GM21515 (cell line): ENCODE results near the gene SLC9C1.
"Not testable (repeated sequence)": the region's sequence is repeated elsewhere in the genome, so short reads cannot be mapped to it uniquely, and the experiment has no call there.

Source experiments
- ATAC-seq: cut with Tn5 transposase; IDR thresholded peaks from one replicate; pipeline ENCODE4 v1.9.1; 2021; ENCODE audit not compliant: unreplicated experiment

SLC9C1 gene

GRCh38 chr3:112199622-112200316 lies 94.2 kb downstream of the SLC9C1 start:
- ATAC-seq = no peak

- ATAC-seq = no peak
Measured at GRCh38 chr3:112197131-112197530, 96.9 kb downstream of the SLC9C1 start.

DNA sequence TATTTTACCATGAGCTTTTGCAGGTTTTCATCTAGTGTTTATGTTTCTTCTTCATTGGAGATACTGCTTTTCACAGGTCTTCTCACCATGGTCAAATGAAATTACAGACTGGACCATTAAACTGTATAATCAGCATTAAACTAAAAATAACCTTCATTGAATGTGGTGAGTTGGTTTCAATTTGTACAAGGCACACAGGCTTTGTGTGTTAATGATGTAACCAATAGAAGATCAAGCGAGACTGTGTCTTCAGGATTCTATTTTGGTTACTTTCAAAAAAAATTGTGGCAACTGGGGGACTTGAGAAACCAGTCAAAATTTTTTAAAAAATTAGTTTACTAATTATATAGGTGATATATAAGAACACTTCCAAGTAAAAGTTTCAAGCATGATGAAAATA lies 106.7 kb downstream of the SLC9C1 start:
- no peak for ATAC-seq

DNA sequence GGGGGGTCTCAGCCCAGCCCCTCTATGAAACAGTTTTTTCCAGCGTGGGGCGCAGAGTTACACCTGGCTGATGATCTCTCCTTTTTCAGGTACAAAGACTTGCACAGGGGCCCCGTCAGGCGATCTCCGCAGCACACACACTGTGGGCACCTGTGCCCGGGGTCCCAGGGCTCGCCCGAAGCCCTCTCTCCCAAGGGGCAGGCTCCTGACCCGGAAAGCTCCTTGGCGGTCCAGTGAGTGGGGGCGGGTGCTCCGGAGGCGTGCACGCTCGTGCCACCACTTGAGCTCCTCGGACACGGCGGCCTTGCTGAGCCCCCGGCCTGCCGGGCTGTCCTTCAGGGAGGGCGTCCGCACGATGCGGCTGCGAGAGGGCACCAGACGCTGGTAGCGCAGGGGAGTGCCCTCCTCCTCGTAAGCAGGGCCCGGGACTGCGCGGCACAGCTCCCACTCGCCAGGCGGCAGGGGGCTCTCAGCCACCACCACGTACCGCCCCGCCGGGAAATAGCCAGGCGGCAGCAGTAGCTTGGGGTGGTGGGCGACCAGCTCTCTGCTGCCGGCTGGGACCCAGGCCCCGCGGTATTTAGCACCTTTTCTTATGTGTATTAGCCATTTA lies 108.5 kb downstream of the SLC9C1 start:
- ATAC-seq = not testable (repeated sequence)

DNA sequence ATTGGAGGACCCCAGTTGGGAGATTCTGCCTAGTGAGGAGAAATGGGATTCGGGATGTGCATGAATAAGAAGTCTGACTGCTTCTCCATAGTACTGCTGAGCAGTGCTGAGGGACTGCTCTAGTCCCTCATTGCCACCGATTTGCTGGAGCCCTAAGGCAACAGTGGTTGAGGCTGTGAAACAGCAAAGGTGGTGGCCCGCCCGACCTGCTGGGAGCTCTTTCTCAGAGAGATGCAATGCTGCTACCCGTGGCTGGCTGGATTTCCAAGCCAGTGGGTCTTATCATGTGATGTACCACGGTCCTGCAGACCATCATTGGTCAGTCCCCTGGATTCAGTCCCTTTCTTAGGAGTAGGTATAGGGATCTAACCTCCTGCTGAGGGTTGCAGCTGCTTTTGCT lies 118.4 kb downstream of the SLC9C1 start:
- no peak for ATAC-seq

- ATAC-seq = no peak
Measured at GRCh38 chr3:112175037-112175436, 119.0 kb downstream of the SLC9C1 start.

GRCh38 chr3:112171144-112171543 lies 122.9 kb downstream of the SLC9C1 start:
- ATAC-seq = no peak

- ATAC-seq = no peak
Measured at GRCh38 chr3:112170046-112170445, 124.0 kb downstream of the SLC9C1 start.

- ATAC-seq = no peak
Measured at GRCh38 chr3:112167758-112168157, 126.3 kb downstream of the SLC9C1 start.

DNA sequence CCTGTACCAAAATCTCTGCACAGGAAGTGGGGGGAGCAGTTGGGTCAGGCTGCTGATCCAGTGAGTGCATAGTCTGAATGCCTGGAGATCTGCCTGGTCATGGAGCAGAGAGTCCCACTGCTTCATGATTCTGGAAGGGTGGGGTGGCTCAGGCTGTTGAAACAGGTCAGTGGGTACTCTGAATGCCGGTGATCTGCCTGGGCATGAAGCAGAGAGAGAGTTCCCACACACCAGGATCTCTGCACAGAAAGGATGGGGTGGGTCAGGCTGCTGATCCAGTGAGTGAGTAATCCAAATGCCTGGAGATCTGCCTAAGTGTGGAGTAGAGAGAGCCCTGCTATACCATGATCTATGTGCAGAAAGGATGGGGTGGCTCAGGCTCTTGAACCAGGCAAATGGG lies 144.9 kb downstream of the SLC9C1 start:
- no peak for ATAC-seq

DNA sequence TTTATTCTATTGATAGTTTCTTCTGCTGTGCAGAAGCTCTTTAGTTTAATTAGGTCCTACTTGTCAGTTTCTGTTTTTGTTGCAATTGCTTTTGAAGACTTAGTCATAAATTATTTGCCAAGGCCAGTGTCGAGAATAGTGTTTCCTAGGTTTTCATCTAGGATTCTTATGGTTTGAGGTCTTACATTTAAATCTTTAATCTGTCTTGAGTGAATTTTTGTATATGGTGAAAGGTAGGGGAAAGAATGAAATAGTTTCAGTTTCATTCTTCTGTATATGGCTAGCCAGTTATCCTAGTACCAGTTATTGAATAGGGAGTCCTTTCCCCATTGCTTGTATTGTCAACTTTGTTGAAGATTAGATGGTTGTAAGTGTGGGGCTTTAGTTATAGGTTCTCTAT lies 150.3 kb downstream of the SLC9C1 start:
- ATAC-seq = no peak

DNA sequence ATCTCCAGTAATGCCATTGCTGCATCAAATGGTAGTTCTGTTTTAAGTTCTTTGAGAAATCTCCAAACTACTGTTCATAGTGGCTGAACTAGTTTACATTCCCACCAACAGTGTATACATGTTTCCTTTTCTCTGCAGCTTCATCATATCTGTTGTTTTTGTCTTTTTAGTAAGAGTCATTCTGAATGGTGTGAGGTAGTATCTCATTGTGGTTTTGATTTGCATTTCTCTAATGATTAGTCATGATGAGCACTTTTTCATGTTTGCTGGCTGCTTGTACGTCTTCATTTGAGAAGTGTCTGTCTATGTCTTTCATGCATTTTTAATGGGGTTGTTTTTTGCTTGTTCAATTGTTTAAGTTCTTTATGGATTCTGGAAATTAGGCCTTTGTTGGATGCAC lies 150.8 kb downstream of the SLC9C1 start:
- no peak for ATAC-seq

DNA sequence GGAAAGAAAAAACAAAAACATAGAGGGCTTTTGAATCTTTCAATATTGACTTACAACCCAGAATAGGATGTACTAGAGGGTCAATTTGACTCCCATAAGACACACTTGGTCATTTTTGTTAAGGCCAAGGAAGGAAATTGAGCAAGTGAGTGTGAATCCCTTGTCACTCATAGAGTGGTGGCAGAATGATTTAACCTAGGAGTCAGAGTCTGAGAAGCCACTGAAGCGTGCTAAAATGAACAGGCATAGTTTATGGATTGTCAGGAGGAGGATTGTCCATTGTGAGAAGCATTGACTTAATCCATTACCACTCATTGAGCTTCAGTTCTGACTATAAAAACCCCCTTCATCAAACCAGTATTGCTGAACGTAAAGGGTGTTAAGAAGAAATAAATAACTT lies 152.7 kb downstream of the SLC9C1 start:
- no peak for ATAC-seq

- ATAC-seq = no peak
Measured at GRCh38 chr3:112140584-112140983, 153.4 kb downstream of the SLC9C1 start.

- ATAC-seq = no peak
Measured at GRCh38 chr3:112138219-112138969, 155.6 kb downstream of the SLC9C1 start.

GRCh38 chr3:112137781-112138180 lies 156.2 kb downstream of the SLC9C1 start:
- no peak for ATAC-seq

DNA sequence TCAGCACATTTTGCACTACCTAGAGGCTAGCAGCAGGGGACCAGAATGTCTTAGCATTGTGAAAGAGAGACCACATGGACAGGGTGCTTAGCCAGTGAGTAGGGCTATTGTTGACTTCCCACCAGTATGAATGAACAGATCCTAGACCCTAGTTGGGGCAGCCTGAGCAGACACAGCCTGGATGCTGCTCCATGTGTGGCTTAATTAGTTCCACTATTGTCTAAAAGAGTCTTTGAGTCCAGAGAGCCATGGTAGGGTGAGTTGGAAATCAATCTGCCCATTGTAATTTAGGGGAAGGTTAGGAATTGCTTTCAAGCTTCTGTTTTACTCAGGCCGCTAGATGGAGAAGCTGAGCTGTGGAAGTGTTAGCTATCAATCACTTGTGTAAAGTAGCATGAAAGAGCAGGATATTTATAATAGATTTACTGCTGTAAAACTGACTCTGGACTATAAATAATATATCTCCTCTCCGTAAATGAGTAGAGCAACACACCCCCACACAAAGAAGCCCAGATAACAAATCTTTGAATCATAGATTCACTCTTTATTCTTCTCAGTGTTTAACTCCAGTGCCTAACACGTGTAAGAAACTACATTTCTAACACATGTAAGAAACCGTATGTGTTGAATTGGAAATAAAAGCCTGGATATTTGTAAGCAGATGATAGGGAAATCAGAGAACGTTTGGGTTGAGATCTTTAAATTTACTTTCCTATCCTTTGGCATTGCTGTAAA lies 156.9 kb downstream of the SLC9C1 start:
- ATAC-seq = no peak

DNA sequence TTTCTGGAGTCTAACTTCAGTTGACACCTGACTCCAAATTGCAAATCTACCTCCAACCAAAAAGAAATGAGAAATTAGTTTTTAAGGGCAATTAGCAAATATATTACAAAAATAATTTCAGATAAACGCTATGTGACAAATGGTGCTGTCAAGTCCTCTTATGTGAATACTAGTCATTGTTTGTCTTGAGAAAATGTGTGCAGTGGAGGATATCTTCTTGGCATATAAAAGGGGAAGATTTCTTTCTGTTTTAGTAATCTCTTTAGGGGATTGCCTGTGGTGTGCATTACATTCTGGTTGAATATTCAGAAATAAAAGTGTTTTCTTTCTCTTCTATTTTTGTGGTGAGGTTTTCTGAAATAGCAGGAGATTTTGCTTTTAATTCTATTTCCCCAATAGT lies 158.0 kb downstream of the SLC9C1 start:
- no peak for ATAC-seq

DNA sequence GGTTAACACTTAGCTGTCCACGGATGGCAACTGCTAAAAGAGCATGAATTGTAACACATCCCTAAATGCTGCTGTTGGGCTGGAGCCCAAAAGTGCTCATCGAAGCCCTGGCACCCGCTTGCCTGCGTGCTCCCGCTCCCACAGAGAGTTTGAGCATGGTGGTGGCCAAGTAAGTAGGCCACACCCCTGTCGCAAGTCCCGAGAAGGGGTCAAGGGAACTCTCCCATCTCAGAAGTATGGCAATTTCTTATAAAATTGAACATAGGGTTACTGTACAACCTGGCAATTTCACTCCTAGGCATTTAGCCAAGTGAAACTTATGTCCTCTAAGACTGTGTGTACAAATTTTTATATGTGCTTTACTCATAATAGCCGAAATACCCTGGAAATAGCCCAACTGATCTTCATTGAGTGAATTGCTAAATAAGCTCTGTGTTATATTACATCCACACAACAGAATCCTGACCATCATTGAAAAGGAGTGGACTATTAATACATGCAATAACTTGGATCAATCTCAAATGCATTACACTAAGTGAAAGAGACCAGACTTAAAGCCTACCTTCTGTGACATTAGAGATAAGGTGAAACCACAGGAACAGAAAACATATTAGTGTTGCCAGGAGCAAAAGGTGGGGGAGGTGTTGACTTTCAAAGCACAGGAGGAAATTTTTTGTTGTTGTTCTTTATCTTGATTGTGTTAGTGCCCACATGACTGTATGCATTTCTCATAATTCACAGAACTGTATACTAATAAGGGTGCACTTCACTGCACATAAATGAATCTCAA lies 159.5 kb downstream of the SLC9C1 start:
- no peak for ATAC-seq

- ATAC-seq = no peak
Measured at GRCh38 chr3:112133626-112134334, 160.2 kb downstream of the SLC9C1 start.
